Activated CD4-positive, alpha-beta T cell treated with anti-CD3 and anti-CD28 coated beads, Interleukin-2, amount 50 U/mL, for 16 hours (primary cell): ENCODE measurements around the gene IGSF3.

Experiments
- DNase-seq: peaks from one replicate; pipeline ENCODE4 v3.0.0-alpha.2; 2020

Gene IGSF3

DNA sequence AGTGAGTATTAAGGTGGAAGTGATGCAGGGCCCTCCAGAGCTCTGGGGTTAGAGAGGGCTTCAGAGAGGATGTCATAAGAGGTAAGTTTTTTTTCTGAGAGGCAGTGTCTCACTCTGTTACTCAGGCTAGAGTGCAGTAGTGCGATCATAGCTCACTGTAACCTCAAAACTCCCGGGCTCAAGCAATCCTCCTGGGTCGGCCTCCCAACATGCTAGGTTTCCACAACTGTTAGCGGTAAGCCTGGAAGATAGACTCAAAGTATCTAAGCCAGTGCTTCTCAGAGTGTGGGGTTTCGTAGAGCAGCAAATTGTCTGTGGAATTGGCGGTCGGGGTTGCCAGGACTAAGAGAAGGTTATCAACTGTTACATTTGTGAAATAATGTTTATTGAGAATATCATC is 18.6 kb upstream of the IGSF3 start:
- no peak for DNase-seq

GRCh38 chr1:116684575-116684974 is 17.0 kb upstream of the IGSF3 start:
- no peak for DNase-seq

DNA sequence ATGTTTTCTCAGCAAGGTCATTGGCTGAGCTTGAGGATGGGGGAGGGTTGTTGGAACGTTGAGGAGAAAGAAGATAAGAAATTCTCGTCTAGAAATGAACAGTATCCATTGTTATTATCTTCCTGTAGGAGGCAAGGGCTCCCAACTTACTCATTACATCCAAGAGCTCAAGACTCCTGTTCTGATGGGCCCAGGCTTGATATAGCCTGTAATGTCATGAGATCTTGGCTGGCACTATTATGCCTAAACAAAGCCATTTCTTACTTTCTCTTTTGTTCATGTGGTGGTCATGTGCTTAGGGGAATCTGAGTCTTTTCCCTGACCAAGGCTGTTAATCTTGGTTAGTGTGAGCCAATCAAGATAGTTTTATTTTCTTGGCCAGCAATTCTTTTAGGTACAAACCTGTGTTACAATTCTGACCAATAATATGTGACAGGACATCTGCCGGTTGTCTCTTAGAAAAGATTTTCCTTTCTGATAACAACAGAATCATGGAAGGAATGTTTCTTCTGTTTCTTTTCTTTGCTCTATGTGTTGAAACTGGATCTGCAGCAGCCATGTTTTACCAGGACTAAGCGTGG is 15.2 kb upstream of the IGSF3 start:
- DNase-seq = no peak

GRCh38 chr1:116681343-116681899 is 13.9 kb upstream of the IGSF3 start:
- no peak for DNase-seq

GRCh38 chr1:116680752-116681151 is 13.2 kb upstream of the IGSF3 start:
- no peak for DNase-seq

DNA sequence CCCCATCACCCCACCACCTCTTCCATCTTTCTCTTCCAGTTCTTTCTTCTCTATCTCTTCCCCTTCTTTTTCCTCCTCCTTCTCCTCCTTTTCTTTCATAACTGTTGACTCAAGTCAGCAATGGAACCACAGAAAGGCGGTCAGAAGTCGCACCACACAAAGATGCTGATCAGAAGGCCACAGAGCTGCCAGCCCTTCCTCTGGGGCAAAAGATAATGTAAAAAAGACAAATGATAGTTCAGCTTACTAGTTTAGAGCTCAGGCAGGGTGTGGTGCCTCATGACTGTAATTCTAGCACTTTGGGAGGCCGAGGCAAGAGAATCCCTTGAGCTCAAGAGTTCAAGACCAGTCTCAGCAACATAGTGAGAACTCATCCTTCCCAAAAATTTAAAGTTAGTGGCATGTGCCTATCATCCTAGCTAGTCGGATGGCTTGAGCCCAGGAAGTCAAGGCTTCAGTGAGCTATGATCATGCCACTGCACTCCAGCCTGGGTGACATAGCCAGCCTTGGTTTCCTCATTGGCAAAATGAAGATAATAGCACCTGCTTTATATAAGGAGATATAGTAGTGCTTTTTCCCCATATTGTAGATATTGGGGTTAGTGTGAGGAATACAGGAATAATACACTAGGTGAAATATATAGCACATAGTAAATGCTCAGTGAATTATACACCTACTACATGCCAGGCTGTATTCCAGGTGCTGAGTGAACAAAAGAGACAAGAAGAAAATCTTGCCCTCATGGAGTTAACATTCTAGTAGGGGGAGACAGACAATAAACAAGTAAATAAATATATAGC is 12.5 kb upstream of the IGSF3 start:
- no peak for DNase-seq

- DNase-seq = no peak
Observed at GRCh38 chr1:116679091-116679827, 11.7 kb upstream of the IGSF3 start.

DNA sequence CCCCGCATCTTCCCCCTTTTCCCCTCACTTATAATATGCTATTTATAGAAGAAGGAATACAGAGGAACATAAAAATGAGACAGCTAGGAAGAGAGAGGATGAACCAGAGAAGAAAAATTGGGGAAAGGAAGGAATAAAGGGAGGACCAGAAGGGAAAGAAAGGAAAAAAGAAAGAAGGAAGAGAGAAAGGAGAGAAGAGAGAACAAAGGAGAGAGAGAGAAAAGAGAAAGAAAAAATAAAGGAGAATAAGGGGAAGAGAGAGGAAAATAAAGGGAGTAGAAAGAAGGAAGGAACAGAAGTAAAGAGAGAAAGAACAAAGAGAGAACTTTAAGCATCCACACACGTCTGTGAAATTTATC is 11.2 kb upstream of the IGSF3 start:
- DNase-seq = no peak

GRCh38 chr1:116677474-116678062 is 10.0 kb upstream of the IGSF3 start:
- no peak for DNase-seq

GRCh38 chr1:116676291-116676690 is 8.8 kb upstream of the IGSF3 start:
- no peak for DNase-seq

DNA sequence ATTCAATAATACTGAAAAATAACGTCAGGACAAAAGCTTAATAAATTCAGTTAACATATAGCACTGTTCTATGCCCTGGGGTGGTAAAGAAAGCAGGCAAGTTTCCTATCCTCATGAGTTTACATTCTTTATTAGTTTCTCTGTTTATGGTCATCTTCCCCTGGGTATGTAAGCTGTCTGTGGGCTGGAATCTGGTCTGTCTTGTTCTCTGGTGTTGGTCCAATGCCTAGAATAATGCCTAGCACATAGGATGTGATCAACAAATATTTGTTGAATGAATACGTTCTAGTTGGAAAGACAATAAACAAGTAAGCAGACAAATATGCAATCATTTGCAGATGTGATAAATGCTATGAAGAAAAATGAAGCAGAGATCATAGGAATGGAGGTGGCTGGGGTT is 7.2 kb upstream of the IGSF3 start:
- no peak for DNase-seq

GRCh38 chr1:116674011-116674531 is 6.5 kb upstream of the IGSF3 start:
- no peak for DNase-seq

DNA sequence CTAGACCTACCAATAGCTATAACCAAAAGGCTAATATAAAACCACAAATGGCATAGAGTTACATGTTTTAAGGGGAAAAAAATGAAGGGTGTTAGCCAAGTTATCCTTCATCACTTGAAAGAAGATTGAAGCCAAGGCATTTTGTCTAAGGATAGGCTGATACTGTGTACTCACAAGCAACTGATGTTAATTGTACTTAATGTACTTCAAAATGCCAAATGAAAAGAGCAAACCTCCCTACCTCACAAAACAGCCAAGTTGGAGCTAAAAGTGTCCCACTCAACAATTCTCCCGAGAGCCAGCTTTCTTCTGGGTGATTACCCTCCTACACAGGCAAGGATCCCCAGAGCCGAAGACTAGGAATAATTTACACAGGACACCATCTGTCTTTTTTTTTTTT is 4.4 kb upstream of the IGSF3 start:
- DNase-seq = no peak

GRCh38 chr1:116671072-116671760 is 3.7 kb upstream of the IGSF3 start:
- no peak for DNase-seq

DNA sequence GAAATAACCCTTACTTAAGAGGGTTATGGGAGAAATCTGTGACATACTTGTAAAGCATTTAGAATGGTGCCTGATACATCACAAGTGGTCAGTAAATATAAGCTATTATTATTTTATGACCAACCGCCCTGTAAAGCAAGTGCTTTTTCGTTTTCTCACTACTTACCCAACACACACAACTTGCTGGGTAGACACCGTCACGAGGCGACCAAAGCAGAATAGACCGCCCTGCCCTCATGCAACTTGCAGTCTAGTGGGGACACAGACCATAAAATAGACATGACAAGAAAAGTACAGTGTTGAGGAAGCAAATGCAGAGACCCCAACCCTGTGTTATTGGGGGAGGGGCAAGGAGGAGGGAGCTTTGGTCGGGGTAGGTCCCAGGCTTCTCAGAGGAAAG is 744 bp upstream of the IGSF3 start:
- DNase-seq = no peak

DNA sequence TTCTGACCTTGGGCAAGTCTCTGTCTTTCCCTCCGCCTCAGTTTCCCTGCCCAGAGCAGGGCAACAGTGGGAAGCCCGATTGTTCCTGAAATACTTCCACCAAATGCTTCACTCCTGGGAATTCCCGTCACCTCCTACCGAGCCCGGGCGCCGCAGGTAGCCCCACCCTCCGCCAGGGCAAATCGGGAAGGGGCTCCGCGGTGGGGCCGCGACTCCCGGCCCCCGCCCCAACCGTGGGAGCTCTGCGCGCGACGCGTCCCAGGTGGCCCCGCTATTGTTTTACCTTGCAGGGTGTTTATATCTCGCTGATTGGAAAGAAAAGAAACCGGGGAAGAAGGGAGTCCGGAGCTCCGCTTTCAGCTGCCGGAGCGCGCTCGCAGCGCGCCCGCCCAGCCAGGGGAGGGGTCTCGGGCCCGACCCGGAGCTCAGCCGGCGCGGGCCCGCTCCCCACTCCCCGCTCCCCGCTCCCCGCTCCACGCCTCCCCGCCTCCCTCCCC is 407 bp downstream of the IGSF3 start:
- DNase-seq = no peak

DNA sequence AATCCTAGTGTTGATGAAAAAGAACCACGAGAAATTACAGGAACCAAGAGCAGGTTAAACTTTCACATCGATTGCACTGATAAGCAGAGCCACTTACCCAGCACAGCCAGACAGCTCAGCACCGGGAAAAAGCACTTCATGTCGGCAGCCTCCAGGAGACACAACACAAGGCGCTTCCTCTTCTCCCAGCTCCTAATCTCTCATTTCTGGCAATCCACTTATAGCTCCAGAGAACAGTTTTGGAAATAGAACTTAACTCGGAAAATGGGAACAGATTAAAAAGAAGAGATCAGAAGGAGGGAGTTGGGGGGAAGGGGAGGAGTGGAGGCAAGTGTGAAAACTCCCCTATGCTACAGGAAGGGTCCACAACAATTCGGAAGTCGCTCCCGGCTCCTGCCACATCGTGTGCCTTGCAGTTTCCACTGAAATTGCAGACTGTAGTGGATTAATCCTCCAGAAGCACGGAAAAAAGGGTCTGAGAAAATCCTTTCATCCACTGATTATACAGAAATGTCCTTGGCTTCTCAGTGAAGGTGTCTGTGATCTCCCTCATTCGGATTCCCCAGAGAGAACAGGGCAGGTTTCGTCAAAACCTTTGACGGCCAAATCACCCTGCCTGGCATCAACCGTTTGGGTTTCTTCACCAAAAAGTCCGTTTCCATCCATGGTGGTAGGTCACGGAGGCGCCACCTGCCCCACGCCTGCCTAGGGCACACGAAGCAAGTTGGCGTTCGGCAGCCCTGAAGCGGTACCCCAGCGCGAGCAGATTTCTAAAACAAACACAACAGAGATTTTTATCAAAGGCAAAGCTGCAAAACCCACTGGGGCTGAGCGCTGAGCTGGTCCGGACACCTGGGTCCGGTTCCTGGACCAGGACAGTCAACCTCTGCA is 1.1 kb downstream of the IGSF3 start:
- no peak for DNase-seq

DNA sequence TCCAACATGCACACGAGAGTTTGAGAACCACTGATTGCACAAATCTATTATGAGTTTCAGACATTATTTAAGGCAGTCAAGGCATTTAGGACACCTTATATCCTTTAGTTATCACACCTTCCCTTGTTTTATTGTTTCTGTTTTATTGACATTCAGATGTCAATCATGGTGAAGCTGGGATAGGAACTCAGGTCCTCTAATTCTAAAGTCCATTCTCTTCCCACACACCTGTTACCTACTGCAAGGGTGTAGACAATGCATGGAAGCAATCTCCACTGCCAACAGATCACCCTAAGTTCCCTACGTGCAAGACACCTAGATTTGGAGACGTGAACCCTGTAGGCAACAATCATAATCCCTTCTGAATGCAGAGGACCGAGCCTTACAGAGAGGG is 2.6 kb downstream of the IGSF3 start:
- DNase-seq = no peak

GRCh38 chr1:116664366-116664977 is 3.1 kb downstream of the IGSF3 start:
- no peak for DNase-seq

GRCh38 chr1:116663821-116664220 is 3.7 kb downstream of the IGSF3 start:
- no peak for DNase-seq

GRCh38 chr1:116661633-116662032 is 5.9 kb downstream of the IGSF3 start:
- DNase-seq = no peak
